Dermis blood vessel endothelial cell (primary cell): ENCODE measurements around the gene AKAP10. TPM values are rescaled to one million over a fixed set of nuclear protein-coding genes. Genes with fewer than 3 reads are reported as not detected.

Experiments
- DNase-seq: peaks from one replicate; pipeline ENCODE4 v3.0.0; 2010
- total RNA-seq: library from RNA; depleted of rRNA; stranded (reverse); fragments of >200 nt; gene quantifications from 2 replicates; pipeline ENCODE4 v1.2.3, GENCODE V29; 2014

The AKAP10 gene
- total RNA-seq, 1 donor from 2014 or later: 23.8 TPM

GRCh38 chr17:19857640-19858039 lies 120.0 kb downstream of the AKAP10 start:
- no peak for DNase-seq

Other genes with a start within 250 kb of the AKAP10 start
- gene ALDH3A1, start 229.5 kb downstream of the AKAP10 start, total RNA-seq: 0.85 and 0.93 TPM in 2 replicates
- 13.6 and 18.4 TPM in 2 replicates for gene ULK2, start 109.9 kb downstream of the AKAP10 start, total RNA-seq
- gene SPECC1, start 31.5 kb upstream of the AKAP10 start, total RNA-seq: 1.7 and 3.1 TPM in 2 replicates